GM18502 (cell line): ENCODE measurements around the gene FAM53A.
"Not testable (repeated sequence)": the region's sequence is repeated elsewhere in the genome, so short reads cannot be mapped to it uniquely, and the experiment has no call there.

Experiments
- ATAC-seq: cut with Tn5 transposase; IDR thresholded peaks from one replicate; pipeline ENCODE4 v1.9.1; 2021; ENCODE audit warnings: mild to moderate bottlenecking; ENCODE audit not compliant: unreplicated experiment, poor library complexity

Gene FAM53A

GRCh38 chr4:1642196-1642951 lies 41.7 kb downstream of the FAM53A start:
- no peak for ATAC-seq

DNA sequence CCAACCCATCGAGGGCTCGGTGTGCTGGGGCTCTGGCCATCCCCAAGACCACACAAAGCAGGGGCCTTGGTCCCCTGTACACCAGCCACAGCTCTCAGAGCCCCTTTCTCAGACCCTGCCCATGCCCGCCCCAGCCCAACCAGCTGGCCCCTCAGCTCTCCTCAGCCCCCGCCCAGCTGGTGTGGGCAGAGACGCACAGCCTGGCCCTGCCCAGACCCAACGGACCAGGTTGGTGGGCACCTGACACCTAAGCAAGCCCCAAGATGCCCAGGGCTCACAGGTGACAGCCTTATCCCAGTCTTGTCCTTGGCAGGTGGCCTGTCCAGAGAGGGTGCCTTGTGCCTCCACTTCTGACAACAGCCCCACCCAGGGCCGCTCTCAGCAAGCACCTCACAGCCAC lies 42.4 kb downstream of the FAM53A start:
- ATAC-seq, result no peak

DNA sequence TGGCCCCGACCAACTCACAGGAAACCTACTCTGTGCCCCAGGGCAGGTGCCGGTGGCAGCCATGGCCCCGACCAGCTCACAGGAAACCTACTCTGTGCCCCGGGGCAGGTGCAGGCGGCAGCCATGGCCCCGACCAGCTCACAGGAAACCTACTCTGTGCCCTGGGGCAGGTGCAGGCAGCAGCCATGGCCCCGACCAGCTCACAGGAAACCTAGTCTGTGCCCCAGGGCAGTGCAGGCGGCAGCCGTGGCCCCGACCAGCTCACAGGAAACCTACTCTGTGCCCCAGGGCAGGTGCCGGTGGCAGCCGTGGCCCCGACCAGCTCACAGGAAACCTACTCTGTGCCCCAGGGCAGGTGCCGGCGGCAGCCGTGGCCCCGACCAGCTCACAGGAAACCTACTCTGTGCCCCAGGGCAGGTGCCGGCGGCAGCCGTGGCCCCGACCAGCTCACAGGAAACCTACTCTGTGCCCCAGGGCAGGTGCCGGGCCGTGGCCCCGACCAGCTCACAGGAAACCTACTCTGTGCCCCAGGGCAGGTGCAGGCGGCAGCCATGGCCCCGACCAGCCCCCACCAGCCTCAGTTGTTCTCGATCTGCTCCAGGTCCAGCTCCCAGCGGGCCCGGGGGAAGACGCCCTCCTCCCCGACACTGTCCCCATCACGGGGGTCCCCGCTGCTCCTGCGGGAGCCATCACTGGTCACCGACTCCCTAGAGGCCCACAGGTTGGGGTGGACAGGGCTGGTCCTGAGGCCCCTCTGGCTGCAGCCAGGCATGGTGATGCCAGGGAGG lies 43.2 kb downstream of the FAM53A start:
- ATAC-seq, result not testable (repeated sequence)

- no peak for ATAC-seq
Measured at GRCh38 chr4:1640190-1640589, 43.9 kb downstream of the FAM53A start.

DNA sequence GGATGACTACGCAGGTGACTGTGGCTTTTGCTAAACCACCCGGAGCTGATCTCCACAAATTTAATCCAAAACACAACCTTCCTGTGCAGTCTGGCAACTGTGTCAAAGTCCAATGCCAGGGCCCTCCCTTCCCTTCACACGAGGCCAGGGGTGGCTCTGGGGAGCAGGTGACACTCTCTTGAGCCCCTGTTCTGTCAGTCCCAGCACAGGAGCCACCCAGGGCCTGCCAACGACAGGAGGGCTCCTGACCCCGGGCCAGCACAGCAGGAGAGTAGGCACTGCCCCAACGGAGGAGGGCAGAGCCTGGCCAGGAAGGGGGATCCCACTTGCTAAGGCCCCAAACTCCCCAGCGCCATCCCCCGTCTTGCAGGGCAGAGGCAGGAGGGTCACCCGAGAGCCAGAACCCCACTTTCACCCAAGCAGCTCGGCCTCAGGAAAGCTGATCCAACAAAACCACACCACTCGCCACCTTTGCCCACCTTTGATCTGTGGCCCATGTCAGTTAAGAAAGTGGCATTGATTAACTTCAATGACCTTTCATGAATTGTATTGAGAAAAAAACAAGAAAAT lies 44.7 kb downstream of the FAM53A start:
- no peak for ATAC-seq

DNA sequence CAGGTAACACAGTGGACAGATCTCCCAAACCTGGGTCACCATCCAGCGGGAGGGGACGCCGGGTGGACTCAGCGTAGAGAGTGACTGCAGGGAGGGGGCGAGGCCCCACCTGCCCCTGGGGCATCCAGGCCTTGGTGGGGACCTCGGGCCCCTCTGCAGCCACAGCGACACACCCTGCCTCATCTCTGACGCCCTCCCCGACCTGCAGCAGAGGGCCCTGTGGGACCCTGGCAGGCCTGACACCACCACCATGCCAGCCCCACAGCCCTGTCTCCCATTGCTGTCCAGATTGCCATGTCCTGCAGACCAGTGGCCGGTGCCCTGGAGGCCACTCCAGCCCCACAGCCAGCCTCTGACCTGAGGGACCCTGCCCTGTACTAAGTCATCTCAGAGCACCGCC lies 45.2 kb downstream of the FAM53A start:
- ATAC-seq, result no peak

- no peak for ATAC-seq
Measured at GRCh38 chr4:1638272-1638598, 45.9 kb downstream of the FAM53A start.

- no peak for ATAC-seq
Measured at GRCh38 chr4:1637580-1638271, 46.4 kb downstream of the FAM53A start.

DNA sequence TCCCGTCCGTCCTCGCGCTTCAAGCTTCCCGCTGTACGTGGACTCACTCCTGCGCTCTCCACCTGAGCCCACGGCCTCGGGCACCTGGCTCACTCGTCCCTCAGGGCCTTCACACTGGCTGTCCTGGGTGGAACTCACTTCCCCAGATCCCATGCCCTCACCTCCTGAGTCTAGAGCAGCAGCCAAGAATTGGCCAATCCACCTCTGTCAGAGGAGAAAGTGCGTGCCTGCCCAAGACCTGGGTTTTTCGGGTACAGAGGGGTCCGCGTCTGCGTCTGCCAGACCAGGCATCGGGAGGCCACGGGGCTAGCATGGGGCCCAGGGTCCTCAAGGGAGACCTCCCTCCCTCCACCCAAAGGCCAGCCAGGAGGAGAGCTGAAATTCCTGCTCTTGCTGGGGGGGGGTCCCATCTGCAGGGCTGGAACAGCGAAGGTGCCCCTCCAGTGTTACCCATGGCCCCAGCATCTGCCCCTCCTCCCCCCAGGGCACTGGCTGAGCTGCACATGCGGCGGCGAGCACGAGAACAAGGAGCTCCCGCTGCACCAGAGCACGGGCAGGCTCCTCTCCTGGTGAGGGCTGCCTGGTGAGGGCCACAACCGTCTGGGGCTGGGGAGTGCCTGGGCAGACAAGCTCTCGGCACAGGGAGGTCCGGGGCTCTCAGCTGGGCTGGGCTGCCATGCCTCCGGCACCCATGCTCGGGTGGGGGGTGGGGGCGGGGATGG lies 47.5 kb downstream of the FAM53A start:
- no peak for ATAC-seq

DNA sequence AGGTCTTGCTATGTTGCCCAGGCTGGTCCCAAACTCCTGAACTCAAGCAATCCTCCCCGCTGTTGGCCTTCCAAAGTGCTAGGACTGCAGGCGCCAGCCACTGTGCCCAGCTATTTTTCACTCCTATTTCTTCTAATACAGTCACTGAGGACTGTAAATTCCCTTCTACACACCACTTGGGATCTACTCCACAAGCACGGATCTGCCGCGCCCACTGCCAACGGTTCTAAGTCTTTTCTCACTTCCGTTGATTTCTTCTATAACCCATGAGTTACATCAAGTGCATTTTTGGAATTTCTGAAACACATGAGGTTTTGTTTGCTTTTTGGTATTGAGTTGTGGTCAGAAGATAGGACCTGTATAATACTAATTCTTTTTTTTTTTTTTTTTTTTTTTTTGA lies 48.6 kb downstream of the FAM53A start:
- ATAC-seq, result no peak

- no peak for ATAC-seq
Measured at GRCh38 chr4:1633993-1634392, 50.1 kb downstream of the FAM53A start.

GRCh38 chr4:1632109-1633104 lies 51.7 kb downstream of the FAM53A start:
- ATAC-seq, result no peak

- ATAC-seq, result no peak
Measured at GRCh38 chr4:1631136-1631535, 53.0 kb downstream of the FAM53A start.

DNA sequence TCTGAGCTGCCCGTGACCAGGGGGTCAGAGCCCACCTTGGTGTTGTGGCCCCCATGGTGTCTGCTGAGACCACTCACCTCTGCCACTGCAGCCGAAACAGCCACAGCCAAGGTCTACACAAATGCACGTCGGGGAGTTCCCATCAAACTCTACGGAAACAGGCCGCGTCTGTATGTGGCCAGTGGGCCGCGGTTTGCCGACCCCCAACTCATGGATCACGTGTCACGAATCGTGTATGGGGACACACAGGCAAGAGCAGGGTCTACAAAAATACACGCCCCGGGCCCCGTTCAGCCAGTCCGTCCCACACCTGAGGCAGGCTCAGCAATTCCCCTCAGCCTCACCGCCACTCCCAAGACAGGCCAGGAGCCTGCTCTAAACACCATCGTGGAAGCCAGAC lies 53.8 kb downstream of the FAM53A start:
- ATAC-seq, result no peak

DNA sequence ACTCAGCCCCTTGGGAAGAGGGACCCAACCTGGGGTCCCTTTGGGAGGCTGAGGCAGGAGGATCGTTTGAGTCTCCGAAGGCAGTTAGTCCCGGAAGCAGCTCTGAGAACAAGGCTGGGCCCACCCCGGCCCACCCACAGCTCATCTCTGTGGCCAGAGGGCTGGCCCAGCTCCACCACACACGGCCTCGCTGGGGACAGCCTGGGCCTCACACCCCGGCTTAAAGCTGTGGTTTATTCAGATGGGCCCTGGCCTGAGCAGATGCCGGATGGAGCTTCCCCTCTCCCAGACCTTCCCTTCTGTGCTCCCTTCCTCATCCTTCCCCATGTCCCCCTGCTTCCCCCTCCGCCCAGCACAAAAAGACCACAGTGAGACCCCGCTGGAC lies 54.4 kb downstream of the FAM53A start:
- ATAC-seq, result no peak

DNA sequence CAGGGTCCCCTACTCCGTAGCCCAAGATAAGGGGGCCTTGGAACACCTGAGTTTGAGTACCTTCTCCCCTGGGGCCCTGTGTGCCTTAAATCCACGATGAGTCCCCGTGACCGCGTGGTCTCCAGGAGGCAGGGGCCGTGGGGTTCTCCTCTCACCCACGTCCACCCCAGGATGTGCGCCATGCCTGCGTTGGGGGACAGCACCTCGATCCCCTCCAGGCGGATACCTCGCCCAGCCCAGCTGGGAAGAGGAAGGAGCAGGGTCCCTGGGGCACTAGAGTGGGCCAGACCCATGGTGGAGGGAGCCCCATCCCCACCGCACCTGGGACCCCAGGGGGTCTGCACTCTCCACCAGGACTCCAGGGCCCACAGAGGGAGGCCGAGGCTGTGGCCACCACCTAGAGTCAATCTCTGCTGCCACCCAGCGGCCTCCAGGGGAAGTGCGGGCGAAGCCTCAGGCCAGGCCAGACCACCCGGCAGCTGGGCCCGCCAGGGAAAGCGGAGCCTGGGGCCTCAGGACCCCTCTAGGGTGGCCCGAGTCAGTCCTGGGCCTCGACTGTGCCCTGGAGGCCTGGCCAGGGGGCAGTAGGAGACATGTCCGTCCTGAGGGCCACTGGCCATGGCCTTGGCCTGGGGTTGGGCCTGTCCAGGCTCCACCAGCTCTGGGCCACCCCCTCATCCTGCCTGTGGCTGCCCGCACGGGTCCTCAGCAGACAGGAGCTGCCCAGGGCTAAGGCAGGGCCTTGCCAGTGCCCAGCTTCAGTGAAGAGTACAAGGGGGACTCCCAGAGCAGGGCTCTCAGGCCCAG lies 55.0 kb downstream of the FAM53A start:
- ATAC-seq, result peak; percentile 63

DNA sequence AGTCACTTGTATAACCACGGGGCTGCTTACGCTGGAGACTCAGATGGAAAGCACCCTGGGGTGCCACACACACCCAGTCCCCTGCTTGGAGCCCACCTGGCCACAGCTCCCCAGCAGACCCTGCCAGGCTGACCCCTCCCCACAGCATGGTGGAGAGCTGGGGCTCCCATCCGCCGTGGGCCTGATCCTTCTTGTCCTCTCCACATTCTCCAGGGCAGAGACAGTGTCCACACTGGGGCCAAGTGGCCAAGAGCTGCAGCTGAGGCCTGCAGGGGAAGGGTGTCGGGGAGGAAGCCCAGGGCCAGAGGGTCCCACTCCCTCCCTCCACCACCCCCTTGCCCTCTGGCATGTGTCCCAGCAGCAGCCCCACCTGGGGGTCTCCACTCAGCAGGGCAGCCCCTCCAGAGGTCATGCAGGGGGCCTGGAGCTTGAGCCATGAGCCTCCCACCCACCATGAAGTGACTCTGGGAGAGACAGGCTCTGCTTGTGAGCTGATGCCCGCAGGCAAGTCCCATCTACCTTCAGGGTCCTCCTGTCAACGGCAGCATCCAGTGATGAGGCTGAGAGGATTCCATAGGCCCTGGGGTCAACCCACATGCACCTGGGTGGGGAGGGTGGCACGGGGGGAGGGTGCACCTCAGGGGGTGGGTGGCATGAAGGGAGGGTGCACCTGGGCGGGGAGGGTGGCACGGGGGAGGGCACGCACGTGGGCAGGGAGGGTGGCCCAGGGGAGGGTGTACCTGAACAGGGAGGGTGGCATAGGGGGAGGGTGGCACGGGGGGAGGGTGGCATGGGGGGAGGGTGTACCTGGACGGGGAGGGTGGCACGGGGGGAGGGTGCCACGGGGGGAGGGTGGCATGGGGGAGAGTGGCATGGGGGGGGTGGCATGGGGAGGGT lies 56.4 kb downstream of the FAM53A start:
- no peak for ATAC-seq
